ENCODE measurements around the gene MRPL38.
A peak's percentile ranks its signal among the peaks of the same experiment; 100 is the strongest.

DNA sequence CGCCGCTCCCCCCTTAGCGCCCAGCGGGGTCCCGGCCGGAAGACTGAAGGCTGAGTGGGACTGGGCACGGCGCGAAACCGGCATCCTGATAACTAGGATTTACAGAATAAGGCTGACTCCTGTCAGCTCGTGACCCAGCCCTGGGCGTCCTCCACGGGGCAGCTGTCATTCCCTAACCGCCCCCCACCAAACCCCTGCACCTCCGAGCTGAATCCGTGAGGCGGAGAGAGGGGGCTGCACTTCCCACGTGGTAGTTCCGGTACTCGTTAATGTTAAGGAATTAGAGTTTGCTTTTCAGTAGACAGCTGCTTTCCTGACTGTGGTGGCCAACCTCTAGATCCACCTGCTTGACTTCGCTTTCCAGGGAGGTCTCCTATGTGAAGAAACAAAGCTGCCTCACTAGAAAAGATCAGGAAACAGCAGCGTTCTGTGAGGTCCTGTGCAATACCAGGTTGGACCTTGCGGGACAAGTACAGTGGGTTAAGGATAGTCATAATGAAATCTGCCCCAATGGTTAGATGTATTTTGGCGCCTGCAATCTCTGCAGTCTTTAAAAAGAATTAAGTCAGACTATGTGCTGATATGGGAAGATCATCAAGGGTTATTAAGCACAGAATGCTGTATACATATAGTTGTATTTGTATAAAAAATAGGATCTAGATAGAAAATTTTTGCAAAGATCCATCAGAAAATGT lies 48.5 kb downstream of the MRPL38 start:
- TF ChIP-seq, protein P1, sequence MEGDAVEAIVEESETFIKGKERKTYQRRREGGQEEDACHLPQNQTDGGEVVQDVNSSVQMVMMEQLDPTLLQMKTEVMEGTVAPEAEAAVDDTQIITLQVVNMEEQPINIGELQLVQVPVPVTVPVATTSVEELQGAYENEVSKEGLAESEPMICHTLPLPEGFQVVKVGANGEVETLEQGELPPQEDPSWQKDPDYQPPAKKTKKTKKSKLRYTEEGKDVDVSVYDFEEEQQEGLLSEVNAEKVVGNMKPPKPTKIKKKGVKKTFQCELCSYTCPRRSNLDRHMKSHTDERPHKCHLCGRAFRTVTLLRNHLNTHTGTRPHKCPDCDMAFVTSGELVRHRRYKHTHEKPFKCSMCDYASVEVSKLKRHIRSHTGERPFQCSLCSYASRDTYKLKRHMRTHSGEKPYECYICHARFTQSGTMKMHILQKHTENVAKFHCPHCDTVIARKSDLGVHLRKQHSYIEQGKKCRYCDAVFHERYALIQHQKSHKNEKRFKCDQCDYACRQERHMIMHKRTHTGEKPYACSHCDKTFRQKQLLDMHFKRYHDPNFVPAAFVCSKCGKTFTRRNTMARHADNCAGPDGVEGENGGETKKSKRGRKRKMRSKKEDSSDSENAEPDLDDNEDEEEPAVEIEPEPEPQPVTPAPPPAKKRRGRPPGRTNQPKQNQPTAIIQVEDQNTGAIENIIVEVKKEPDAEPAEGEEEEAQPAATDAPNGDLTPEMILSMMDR (IDR thresholded peaks at IDR 0.05 in 2 of 3, conservative IDR thresholded peaks at IDR 0.05 in 1 of 3; ENCODE audit: borderline replicate concordance in 1 of 3, insufficient read depth in 1 of 3, low read depth in 2 of 3, low read length in 2 of 3) = peak in 2 of 3 experiments; percentile 5 to 35; a peak in 2 of 6 replicates
- TF ChIP-seq POLR2A (IDR thresholded peaks at IDR 0.05; ENCODE audit: borderline replicate concordance, extremely low read depth, insufficient read depth, insufficient read length) = peak; percentile 57
- TF ChIP-seq, protein P2, sequence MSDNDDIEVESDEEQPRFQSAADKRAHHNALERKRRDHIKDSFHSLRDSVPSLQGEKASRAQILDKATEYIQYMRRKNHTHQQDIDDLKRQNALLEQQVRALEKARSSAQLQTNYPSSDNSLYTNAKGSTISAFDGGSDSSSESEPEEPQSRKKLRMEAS (IDR thresholded peaks at IDR 0.05) = no peak
- TF ChIP-seq SRF (IDR thresholded peaks at IDR 0.05; ENCODE audit: low read depth) = no peak
- no peak for TF ChIP-seq ZFX (IDR thresholded peaks at IDR 0.05)
- TF ChIP-seq RAD21 (IDR thresholded peaks at IDR 0.05; ENCODE audit: low read depth) = no peak; the same call in 1 of the 2 replicates
- TF ChIP-seq POLR2AphosphoS5 (IDR thresholded peaks at IDR 0.05; ENCODE audit: low read depth, low read length) = no peak
- TF ChIP-seq, protein P3, sequence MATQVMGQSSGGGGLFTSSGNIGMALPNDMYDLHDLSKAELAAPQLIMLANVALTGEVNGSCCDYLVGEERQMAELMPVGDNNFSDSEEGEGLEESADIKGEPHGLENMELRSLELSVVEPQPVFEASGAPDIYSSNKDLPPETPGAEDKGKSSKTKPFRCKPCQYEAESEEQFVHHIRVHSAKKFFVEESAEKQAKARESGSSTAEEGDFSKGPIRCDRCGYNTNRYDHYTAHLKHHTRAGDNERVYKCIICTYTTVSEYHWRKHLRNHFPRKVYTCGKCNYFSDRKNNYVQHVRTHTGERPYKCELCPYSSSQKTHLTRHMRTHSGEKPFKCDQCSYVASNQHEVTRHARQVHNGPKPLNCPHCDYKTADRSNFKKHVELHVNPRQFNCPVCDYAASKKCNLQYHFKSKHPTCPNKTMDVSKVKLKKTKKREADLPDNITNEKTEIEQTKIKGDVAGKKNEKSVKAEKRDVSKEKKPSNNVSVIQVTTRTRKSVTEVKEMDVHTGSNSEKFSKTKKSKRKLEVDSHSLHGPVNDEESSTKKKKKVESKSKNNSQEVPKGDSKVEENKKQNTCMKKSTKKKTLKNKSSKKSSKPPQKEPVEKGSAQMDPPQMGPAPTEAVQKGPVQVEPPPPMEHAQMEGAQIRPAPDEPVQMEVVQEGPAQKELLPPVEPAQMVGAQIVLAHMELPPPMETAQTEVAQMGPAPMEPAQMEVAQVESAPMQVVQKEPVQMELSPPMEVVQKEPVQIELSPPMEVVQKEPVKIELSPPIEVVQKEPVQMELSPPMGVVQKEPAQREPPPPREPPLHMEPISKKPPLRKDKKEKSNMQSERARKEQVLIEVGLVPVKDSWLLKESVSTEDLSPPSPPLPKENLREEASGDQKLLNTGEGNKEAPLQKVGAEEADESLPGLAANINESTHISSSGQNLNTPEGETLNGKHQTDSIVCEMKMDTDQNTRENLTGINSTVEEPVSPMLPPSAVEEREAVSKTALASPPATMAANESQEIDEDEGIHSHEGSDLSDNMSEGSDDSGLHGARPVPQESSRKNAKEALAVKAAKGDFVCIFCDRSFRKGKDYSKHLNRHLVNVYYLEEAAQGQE (IDR thresholded peaks at IDR 0.05; ENCODE audit: low read depth) = no peak
- TF ChIP-seq, protein P4, sequence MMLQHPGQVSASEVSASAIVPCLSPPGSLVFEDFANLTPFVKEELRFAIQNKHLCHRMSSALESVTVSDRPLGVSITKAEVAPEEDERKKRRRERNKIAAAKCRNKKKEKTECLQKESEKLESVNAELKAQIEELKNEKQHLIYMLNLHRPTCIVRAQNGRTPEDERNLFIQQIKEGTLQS (IDR thresholded peaks at IDR 0.05) = no peak
- TF ChIP-seq EZH2 (IDR thresholded peaks at IDR 0.05) = no peak
- TF ChIP-seq YY1 (IDR thresholded peaks at IDR 0.05; ENCODE audit: extremely low read depth, insufficient replicate concordance, low read depth, low read length) = no peak
- no peak for TF ChIP-seq EZH2phosphoT487 (IDR thresholded peaks at IDR 0.05; ENCODE audit: borderline replicate concordance)
- TF ChIP-seq FOSL1 (IDR thresholded peaks at IDR 0.05; ENCODE audit: low read depth) = no peak
- no peak for TF ChIP-seq JUND (IDR thresholded peaks at IDR 0.05)
